Neuronal stem cell (in vitro differentiated cells): ENCODE measurements around the gene PLPP3.

Experiments
- DNase-seq: peaks from one replicate; pipeline ENCODE4 v3.0.0-alpha.2; 2013; ENCODE audit warnings: low spot score
- H2AFZ ChIP-seq: one replicate; pipeline ENCODE4 v1.6.1; 2013; ENCODE audit warnings: mild to moderate bottlenecking, low read length, inconsistent platforms
- H2AK5ac ChIP-seq: 2 replicates; pipeline ENCODE4 v1.6.1; 2013; ENCODE audit warnings: low read depth, mild to moderate bottlenecking, inconsistent platforms, low read length, moderate library complexity, mixed read lengths
- H2BK120ac ChIP-seq: 2 replicates; pipeline ENCODE4 v1.6.1; 2013; ENCODE audit warnings: low read depth, mild to moderate bottlenecking, inconsistent platforms, low read length, moderate library complexity, mixed read lengths
- H2BK12ac ChIP-seq: one replicate; pipeline ENCODE4 v1.6.1; 2013; ENCODE audit warnings: low read length, inconsistent platforms
- H2BK15ac ChIP-seq: 2 replicates; pipeline ENCODE4 v1.6.1; 2013; ENCODE audit warnings: mild to moderate bottlenecking, low read length, inconsistent platforms, mixed read lengths
- H2BK5ac ChIP-seq: one replicate; pipeline ENCODE4 v1.6.1; 2013; ENCODE audit warnings: inconsistent platforms, mild to moderate bottlenecking, low read length, moderate library complexity
- H3K14ac ChIP-seq: one replicate; pipeline ENCODE4 v1.6.1; 2013; ENCODE audit warnings: low read length, inconsistent platforms
- H3K18ac ChIP-seq: 2 replicates; pipeline ENCODE4 v1.6.1; 2013; ENCODE audit warnings: low read length, inconsistent platforms
- H3K23ac ChIP-seq: 2 replicates; pipeline ENCODE4 v1.6.1; 2013; ENCODE audit warnings: low read depth, mild to moderate bottlenecking, mixed read lengths, low read length, inconsistent platforms; ENCODE audit not compliant: poor library complexity
- H3K27ac ChIP-seq: replicated peaks from 3 replicates; pipeline ENCODE4 v1.5.1; 2013; ENCODE audit warnings: low read length, inconsistent platforms
- H3K27me3 ChIP-seq, 3 experiments: 2 replicates each; pipeline ENCODE4 v1.6.1; 2013; ENCODE audit warnings: low read length in 3 of 3, mild to moderate bottlenecking in 2 of 3, inconsistent platforms in 1 of 3, low read depth in 1 of 3, mixed read lengths in 1 of 3, moderate library complexity in 1 of 3; ENCODE audit not compliant: control insufficient read depth in 3 of 3, insufficient read depth in 3 of 3
- H3K36me3 ChIP-seq, 2 donors: replicated peaks in 1 of 2; 2 replicates each; pipeline ENCODE4 v1.6.1; 2013; ENCODE audit warnings: low read length in 2 of 2; ENCODE audit not compliant: control insufficient read depth in 2 of 2, insufficient read depth in 2 of 2
- H3K4ac ChIP-seq: 2 replicates; pipeline ENCODE4 v1.6.1; 2013; ENCODE audit warnings: inconsistent platforms, mild to moderate bottlenecking, low read length, moderate library complexity
- H3K4me1 ChIP-seq, 2 donors: 1 replicate in 1 of 2; 2 replicates in 1 of 2; pipeline ENCODE4 v1.6.1; 2013; ENCODE audit warnings: low read length in 2 of 2, low read depth in 1 of 2; ENCODE audit not compliant: control insufficient read depth in 2 of 2, insufficient read depth in 1 of 2
- H3K4me2 ChIP-seq: one replicate; pipeline ENCODE4 v1.6.1; 2013; ENCODE audit warnings: mild to moderate bottlenecking, low read length, inconsistent platforms; ENCODE audit not compliant: insufficient read depth, poor library complexity, severe bottlenecking
- H3K4me3 ChIP-seq, 2 donors: 2 replicates each; pipeline ENCODE4 v1.5.1; 2013; ENCODE audit warnings: low read length in 2 of 2, mild to moderate bottlenecking in 2 of 2, inconsistent platforms in 1 of 2, moderate library complexity in 1 of 2
- H3K79me1 ChIP-seq: one replicate; pipeline ENCODE4 v1.6.1; 2013; ENCODE audit warnings: low read depth, mild to moderate bottlenecking, inconsistent platforms, low read length, moderate library complexity
- H3K9ac ChIP-seq: one replicate; pipeline ENCODE4 v1.6.1; 2013; ENCODE audit warnings: mild to moderate bottlenecking, low read depth, low read length, inconsistent platforms; ENCODE audit not compliant: poor library complexity
- H3K9me3 ChIP-seq, 2 donors: replicated peaks in 1 of 2; 2 replicates each; pipeline versions ENCODE3 to v1.6.1; 2013; ENCODE audit warnings: low read length in 2 of 2, mild to moderate bottlenecking in 2 of 2, inconsistent platforms in 1 of 2, low read depth in 1 of 2, mixed read lengths in 1 of 2, moderate library complexity in 1 of 2; ENCODE audit not compliant: control insufficient read depth in 2 of 2, insufficient read depth in 1 of 2
- H4K8ac ChIP-seq: one replicate; pipeline ENCODE4 v1.6.1; 2013; ENCODE audit warnings: low read depth, mild to moderate bottlenecking, inconsistent platforms, low read length, moderate library complexity
- H4K91ac ChIP-seq: one replicate; pipeline ENCODE4 v1.6.1; 2013; ENCODE audit warnings: low read length, low read depth, mild to moderate bottlenecking, inconsistent platforms; ENCODE audit not compliant: poor library complexity
- WGBS, 2 donors: extraction: QIAGEN DNeasy Blood & Tissue Kit; methylation state at CpG; one replicate each; pipeline ENCODE4 v1.1.7; 2013; ENCODE audit warnings: missing lambda C conversion rate in 2 of 2, mixed read lengths in 1 of 2; ENCODE audit not compliant: insufficient read length in 2 of 2, insufficient replicate concordance in 1 of 2; ENCODE audit errors: extremely low coverage in 2 of 2; 5-methylcytosine and 5-hydroxymethylcytosine counted together

The PLPP3 gene

GRCh38 chr1:56575865-56576264, 3.5 kb downstream of the PLPP3 start:
- Histone ChIP-seq H3K4me2 (no peak overlapping the region), H2BK5ac (no peak overlapping the region), H3K18ac (no peak overlapping the region), H3K4me1 (peaks cover 11 to 26% of the 10 kb centered on the region in 2 donors), H3K4ac (no peak overlapping the region), H4K8ac (no peak overlapping the region), H3K79me1 (no peaks in the 10 kb centered on the region), H2BK120ac (no peak overlapping the region), H3K36me3 (peaks cover 0 to 3% of the 10 kb centered on the region in 2 donors), H4K91ac (no peak overlapping the region), H3K27ac (no peak overlapping the region), H3K4me3 (no peak overlapping the region), H3K9me3 (no peaks in the 10 kb centered on the region), H3K9ac (no peak overlapping the region), H2BK15ac (no peak overlapping the region), H2BK12ac (no peak overlapping the region), H3K14ac (no peak overlapping the region), H3K23ac (no peak overlapping the region), H2AFZ (no peak overlapping the region), H3K27me3 (no peaks in the 10 kb centered on the region), H2AK5ac (no peak overlapping the region)
- no CpG with 5 or more reads among the region's 3 CpGs for WGBS, 2 donors
- DNase-seq = no peak

GRCh38 chr1:56574794-56575193, 4.6 kb downstream of the PLPP3 start:
- Histone ChIP-seq H2BK12ac (no peak overlapping the region), H3K4me3 (no peak overlapping the region), H3K4me1 (peaks cover 9 to 23% of the 10 kb centered on the region in 2 donors), H3K18ac (no peak overlapping the region), H3K9me3 (no peaks in the 10 kb centered on the region), H3K14ac (no peak overlapping the region), H2AK5ac (no peak overlapping the region), H3K9ac (no peak overlapping the region), H2BK5ac (no peak overlapping the region), H2BK15ac (no peak overlapping the region), H3K4me2 (no peak overlapping the region), H4K91ac (no peak overlapping the region), H2AFZ (no peak overlapping the region), H3K27ac (no peak overlapping the region), H3K36me3 (peaks cover 0 to 6% of the 10 kb centered on the region in 2 donors), H3K23ac (no peak overlapping the region), H3K4ac (no peak overlapping the region), H4K8ac (no peak overlapping the region), H2BK120ac (no peak overlapping the region), H3K79me1 (no peaks in the 10 kb centered on the region), H3K27me3 (no peaks in the 10 kb centered on the region)
- WGBS, 2 donors = no CpG with 5 or more reads among the region's 4 CpGs
- no peak for DNase-seq

GRCh38 chr1:56573311-56573710, 6.1 kb downstream of the PLPP3 start:
- Histone ChIP-seq H2BK120ac (no peak overlapping the region), H3K36me3 (peaks cover 0 to 6% of the 10 kb centered on the region in 2 donors), H4K91ac (no peak overlapping the region), H2BK12ac (no peak overlapping the region), H3K18ac (no peak overlapping the region), H3K23ac (no peak overlapping the region), H2BK15ac (no peak overlapping the region), H3K9ac (no peak overlapping the region), H4K8ac (no peak overlapping the region), H3K27me3 (no peaks in the 10 kb centered on the region), H2AK5ac (no peak overlapping the region), H2BK5ac (no peak overlapping the region), H3K4me3 (no peak overlapping the region), H3K14ac (no peak overlapping the region), H3K4ac (no peak overlapping the region), H3K4me2 (no peak overlapping the region), H3K79me1 (peaks cover 1% of the 10 kb centered on the region), H3K27ac (no peak overlapping the region), H2AFZ (no peak overlapping the region), H3K4me1 (peaks cover 11 to 22% of the 10 kb centered on the region in 2 donors), H3K9me3 (peaks cover 0 to 1% of the 10 kb centered on the region in 2 donors)
- WGBS, 2 donors = no CpG with 5 or more reads among the region's 4 CpGs
- DNase-seq = no peak

GRCh38 chr1:56572334-56573050, 6.9 kb downstream of the PLPP3 start:
- H3K4me1 ChIP-seq = peaks cover 9 to 22% of the 10 kb centered on the region in 2 donors
- no peak overlapping the region for H2BK120ac ChIP-seq
- H3K9me3 ChIP-seq = peaks cover 0 to 8% of the 10 kb centered on the region in 2 donors
- H3K14ac ChIP-seq = no peak overlapping the region
- H3K79me1 ChIP-seq = peaks cover 1% of the 10 kb centered on the region
- no CpG with 5 or more reads among the region's 4 CpGs for WGBS, 2 donors
- no peaks in the 10 kb centered on the region for H3K27me3 ChIP-seq
- peaks cover 0 to 8% of the 10 kb centered on the region in 2 donors for H3K36me3 ChIP-seq
- no peak overlapping the region for H3K4me3 ChIP-seq
- no peak overlapping the region for H3K18ac ChIP-seq
- no peak overlapping the region for H3K4ac ChIP-seq
- no peak overlapping the region for H3K9ac ChIP-seq
- no peak overlapping the region for H4K91ac ChIP-seq
- no peak overlapping the region for H3K27ac ChIP-seq
- no peak for DNase-seq
- no peak overlapping the region for H2BK5ac ChIP-seq
- no peak overlapping the region for H2AFZ ChIP-seq
- no peak overlapping the region for H3K23ac ChIP-seq
- H2BK15ac ChIP-seq = no peak overlapping the region
- no peak overlapping the region for H3K4me2 ChIP-seq
- no peak overlapping the region for H2BK12ac ChIP-seq
- H4K8ac ChIP-seq = no peak overlapping the region
- H2AK5ac ChIP-seq = no peak overlapping the region
